Measurements from ENCODE around the gene SFXN2. TPM values are rescaled to one million over a fixed set of nuclear protein-coding genes. Genes with fewer than 3 reads are reported as not detected.
"Not testable (repeated sequence)": the region's sequence is repeated elsewhere in the genome, so short reads cannot be mapped to it uniquely, and the experiment has no call there.

Gene SFXN2
- polyA plus RNA-seq, 1 experiment, result 5.6 TPM

DNA sequence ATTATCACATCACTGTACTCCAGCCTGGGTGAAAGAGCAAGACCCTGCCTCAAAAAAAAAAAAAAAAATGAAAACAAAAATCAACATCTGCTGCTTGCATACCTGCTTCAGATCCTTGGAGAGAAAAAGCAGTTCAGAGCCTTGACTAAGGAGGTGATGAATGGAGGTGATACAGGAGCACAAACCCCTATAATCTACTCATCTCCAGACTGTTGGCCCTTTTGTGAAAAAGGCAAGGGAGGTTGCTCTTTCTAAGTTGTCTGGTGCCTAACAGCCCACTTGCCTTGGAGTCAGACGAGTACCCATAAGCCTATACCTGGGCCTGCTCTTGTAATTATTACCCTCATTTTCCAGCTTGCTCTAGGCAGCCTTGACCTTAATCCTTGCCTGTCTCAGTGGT, 1.4 kb downstream of the SFXN2 start:
- Histone ChIP-seq H3K27me3 (ENCODE audit: control insufficient read depth, insufficient read depth, low read length) (no peaks in the 10 kb centered on the region), H3K4me3 (ENCODE audit: low read depth, low read length) (no peak overlapping the region), H3K36me3 (ENCODE audit: control insufficient read depth, insufficient read depth, low read length) (no peaks in the 10 kb centered on the region)
- DNase-seq (ENCODE audit: low read depth), result no peak
- POLR2A ChIA-PET, result no interaction called here
- TF ChIP-seq, protein P1, sequence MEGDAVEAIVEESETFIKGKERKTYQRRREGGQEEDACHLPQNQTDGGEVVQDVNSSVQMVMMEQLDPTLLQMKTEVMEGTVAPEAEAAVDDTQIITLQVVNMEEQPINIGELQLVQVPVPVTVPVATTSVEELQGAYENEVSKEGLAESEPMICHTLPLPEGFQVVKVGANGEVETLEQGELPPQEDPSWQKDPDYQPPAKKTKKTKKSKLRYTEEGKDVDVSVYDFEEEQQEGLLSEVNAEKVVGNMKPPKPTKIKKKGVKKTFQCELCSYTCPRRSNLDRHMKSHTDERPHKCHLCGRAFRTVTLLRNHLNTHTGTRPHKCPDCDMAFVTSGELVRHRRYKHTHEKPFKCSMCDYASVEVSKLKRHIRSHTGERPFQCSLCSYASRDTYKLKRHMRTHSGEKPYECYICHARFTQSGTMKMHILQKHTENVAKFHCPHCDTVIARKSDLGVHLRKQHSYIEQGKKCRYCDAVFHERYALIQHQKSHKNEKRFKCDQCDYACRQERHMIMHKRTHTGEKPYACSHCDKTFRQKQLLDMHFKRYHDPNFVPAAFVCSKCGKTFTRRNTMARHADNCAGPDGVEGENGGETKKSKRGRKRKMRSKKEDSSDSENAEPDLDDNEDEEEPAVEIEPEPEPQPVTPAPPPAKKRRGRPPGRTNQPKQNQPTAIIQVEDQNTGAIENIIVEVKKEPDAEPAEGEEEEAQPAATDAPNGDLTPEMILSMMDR (IDR thresholded peaks at IDR 0.05; ENCODE audit: insufficient read depth, low read depth, low read length), result no peak
- CTCF ChIA-PET, result interaction anchor here (1.3 to 2.0 kb wide), 2 partner anchors 10 to 46 kb away, joined by 3 to 4 read pairs; no protein-coding TSS in a partner anchor

DNA sequence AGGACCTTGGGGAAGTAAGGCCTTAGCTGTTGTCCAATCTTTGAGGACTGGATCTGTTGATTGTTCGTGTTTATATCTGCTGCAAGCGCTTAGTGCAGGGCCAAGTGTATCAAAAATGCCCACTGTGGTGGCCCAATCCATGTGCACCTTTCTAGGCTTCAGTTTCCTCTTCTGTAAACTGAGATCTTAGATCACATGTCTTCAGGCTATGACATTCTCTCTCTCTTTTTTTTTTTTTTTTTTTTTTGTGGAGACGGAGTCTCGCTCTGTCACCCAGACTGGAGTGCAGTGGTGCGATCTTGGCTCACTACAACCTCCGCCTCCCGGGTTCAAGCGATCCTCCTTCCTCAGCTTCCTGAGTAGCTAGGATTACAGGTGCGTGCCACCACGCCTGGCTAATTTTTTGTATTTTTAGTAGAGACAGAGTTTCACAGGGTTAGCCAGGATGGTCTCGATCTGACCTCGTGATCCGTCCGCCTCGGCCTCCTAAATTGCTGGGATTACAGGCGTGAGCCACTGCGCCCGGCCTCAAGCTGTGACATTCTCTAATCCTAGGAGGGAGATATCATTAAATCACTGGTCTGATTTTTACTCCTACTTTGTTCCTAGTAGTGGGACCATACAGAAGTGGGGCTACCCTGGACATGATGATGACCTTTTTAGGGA, 2.6 kb downstream of the SFXN2 start:
- CTCF ChIA-PET, result interaction anchor here (0.7 to 2.0 kb wide), 2 partner anchors 9 to 184 kb away, joined by 3 to 4 read pairs; no protein-coding TSS in a partner anchor
- DNase-seq (ENCODE audit: low read depth); H3K36me3 ChIP-seq (ENCODE audit: control insufficient read depth, insufficient read depth, low read length); POLR2A ChIA-PET; H3K27me3 ChIP-seq (ENCODE audit: control insufficient read depth, insufficient read depth, low read length); H3K4me3 ChIP-seq (ENCODE audit: low read depth, low read length): not testable (repeated sequence)

DNA sequence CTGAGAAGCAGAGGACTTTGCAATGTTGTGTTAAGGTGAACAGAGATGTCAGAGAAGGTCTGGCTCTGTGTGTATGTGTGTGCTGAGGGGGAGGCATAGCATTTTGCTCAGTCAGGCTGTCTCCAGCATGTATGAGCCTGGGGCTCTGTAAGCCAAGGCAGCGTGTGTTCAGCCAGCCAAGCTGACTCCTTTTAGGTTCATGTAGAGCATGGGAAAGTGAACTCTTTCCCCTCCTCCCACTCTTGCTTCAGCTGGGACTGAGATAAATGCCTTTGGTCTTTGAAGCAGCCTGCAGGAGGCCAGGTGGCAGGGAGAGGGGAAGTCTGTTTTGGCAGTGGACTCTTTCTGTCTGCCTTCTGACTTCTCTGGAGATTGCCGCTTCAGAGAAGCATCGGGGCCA, 3.8 kb downstream of the SFXN2 start:
- TF ChIP-seq, protein P1 (IDR thresholded peaks at IDR 0.05; ENCODE audit: insufficient read depth, low read depth, low read length), result no peak
- H3K27me3 ChIP-seq (ENCODE audit: control insufficient read depth, insufficient read depth, low read length), result no peaks in the 10 kb centered on the region
- no peak overlapping the region for H3K4me3 ChIP-seq (ENCODE audit: low read depth, low read length)
- H3K36me3 ChIP-seq (ENCODE audit: control insufficient read depth, insufficient read depth, low read length), result no peaks in the 10 kb centered on the region
- DNase-seq (ENCODE audit: low read depth), result no peak
- ChIA-PET CTCF (interaction anchor here (0.5 to 1.3 kb wide), 2 partner anchors 9 to 154 kb away, joined by 3 read pairs; no protein-coding TSS in a partner anchor), POLR2A (no interaction called here)

DNA sequence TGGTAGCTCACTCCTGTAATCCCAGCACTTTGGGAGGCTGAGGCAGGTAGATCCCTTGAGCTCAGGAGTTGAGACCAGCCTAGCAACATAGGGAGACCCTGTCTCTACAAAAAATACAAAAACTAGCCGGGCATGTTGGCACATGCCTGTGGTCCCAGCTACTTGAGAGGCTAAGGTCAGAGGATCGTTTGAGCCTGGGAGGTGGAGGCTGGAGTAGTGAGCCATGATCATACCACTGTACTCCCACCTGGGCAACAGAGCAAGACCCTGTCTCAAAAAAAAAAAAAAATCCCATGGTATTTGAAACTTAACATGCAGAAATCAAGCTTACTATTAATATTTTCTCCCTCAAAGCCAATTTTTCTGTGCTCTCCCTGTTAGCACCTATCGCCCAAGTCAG, 5.9 kb downstream of the SFXN2 start:
- DNase-seq (ENCODE audit: low read depth), result no peak
- CTCF ChIA-PET, result interaction anchor here (1.3 kb wide), 1 partner anchor 524 kb away, joined by 4 read pairs; no protein-coding TSS in a partner anchor
- H3K4me3 ChIP-seq (ENCODE audit: low read depth, low read length), result no peak overlapping the region
- no peaks in the 10 kb centered on the region for H3K27me3 ChIP-seq (ENCODE audit: control insufficient read depth, insufficient read depth, low read length)
- H3K36me3 ChIP-seq (ENCODE audit: control insufficient read depth, insufficient read depth, low read length), result no peaks in the 10 kb centered on the region
- POLR2A ChIA-PET, result interaction anchor here (0.7 kb wide), 1 partner anchor 96 kb away, joined by 3 read pairs; no protein-coding TSS in a partner anchor
- TF ChIP-seq, protein P1 (IDR thresholded peaks at IDR 0.05; ENCODE audit: insufficient read depth, low read depth, low read length), result no peak

DNA sequence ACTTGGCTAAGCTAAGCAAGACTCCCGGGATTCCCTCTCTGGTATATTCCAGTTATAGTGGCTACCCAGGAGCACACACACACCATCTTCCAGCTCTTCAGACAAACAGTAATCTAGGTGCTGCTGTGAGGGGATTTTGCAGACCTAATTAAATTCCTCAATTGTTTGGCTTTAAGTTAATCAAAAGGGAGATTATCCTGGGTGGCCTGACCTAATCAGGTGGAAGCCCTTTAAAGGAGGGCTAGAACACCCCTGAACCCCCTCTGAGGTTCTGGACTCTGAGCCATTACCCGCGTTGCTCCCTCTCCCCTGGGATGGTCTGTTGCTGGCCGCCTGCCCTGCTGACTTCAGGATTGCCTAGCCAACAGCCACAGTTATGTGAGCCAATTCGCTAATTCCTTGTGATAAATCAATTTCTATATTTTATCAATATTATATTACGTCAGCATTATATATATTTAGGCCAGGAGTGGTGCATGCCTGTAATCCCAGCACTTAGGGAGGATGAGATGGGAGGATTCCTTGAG, 6.4 kb downstream of the SFXN2 start:
- CTCF ChIA-PET, result interaction anchor here (0.7 to 1.3 kb wide), 3 partner anchors 11 to 524 kb away, joined by 3 to 4 read pairs (median 3); partner anchors contain the start of gene CNNM2
- no peaks in the 10 kb centered on the region for H3K36me3 ChIP-seq (ENCODE audit: control insufficient read depth, insufficient read depth, low read length)
- TF ChIP-seq, protein P1 (IDR thresholded peaks at IDR 0.05; ENCODE audit: insufficient read depth, low read depth, low read length), result no peak

More for the DNA sequence above, 6.4 kb downstream of the SFXN2 start:
- H3K27me3 ChIP-seq (ENCODE audit: control insufficient read depth, insufficient read depth, low read length), result no peaks in the 10 kb centered on the region
- no peak overlapping the region for H3K4me3 ChIP-seq (ENCODE audit: low read depth, low read length)
- POLR2A ChIA-PET, result interaction anchor here (0.7 kb wide), 1 partner anchor 95 kb away, joined by 3 read pairs; no protein-coding TSS in a partner anchor
- no peak for DNase-seq (ENCODE audit: low read depth)

Data from BJ (cell line).